GM19397 (cell line): Measurements from ENCODE around the gene KRTAP10-1.
"Not testable (repeated sequence)": the region's sequence is repeated elsewhere in the genome, so short reads cannot be mapped to it uniquely, and the experiment has no call there.

Experiments
- ATAC-seq: cut with Tn5 transposase; IDR thresholded peaks from one replicate; pipeline ENCODE4 v1.9.1; 2021; ENCODE audit warnings: mild to moderate bottlenecking, moderate library complexity; ENCODE audit not compliant: unreplicated experiment

KRTAP10-1 gene

DNA sequence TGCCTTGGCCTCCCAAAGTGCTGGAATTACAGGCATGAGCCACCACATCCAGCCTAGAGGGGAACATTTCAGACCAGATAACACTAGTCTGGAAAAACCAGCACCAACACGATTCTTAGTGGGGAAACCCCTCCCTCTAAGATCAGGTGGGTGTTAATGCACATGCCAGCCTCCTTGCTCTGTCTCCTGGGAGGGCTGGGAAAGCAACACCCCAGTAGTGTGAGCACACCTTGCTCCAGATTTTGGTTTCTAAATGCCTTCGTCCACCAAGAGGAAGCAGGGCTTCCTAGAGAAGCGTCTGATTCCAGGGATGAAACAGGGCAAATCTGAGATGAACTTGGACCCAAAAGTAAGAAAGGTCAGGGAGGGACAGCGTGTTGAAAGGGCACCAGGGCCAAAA, 31.3 kb upstream of the KRTAP10-1 start:
- ATAC-seq, result no peak

DNA sequence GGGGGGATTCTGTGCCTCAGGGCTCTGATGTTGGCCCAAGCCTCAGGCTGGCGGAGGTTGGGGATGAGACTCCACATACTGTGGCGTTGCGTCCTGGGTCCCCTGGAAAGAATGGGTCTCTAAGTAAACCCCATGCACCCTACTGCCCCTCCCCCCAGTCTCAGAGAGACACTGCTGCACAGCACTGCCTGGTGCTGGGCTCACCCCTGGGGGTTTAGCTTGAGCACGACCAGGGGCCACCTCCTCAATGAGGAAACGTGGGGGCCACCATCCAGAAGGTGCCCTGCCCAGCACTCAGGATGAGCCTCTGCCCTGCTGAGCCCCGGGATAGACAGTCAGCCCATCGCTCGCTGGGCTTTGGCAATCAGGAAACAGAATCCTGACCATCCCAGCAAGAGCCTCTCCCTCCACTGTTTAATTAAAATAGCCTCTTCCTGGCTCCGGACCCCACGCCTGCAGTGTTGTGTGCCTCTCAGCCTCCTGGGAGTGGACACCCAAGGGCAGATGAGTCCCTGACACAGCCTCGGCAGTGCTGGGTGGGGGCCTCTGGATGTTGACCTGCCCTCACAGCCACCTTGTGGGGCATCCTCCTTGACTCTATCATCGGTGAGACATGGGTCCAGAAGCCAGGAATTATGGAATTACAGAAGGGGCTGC, 30.0 kb upstream of the KRTAP10-1 start:
- ATAC-seq, result no peak

DNA sequence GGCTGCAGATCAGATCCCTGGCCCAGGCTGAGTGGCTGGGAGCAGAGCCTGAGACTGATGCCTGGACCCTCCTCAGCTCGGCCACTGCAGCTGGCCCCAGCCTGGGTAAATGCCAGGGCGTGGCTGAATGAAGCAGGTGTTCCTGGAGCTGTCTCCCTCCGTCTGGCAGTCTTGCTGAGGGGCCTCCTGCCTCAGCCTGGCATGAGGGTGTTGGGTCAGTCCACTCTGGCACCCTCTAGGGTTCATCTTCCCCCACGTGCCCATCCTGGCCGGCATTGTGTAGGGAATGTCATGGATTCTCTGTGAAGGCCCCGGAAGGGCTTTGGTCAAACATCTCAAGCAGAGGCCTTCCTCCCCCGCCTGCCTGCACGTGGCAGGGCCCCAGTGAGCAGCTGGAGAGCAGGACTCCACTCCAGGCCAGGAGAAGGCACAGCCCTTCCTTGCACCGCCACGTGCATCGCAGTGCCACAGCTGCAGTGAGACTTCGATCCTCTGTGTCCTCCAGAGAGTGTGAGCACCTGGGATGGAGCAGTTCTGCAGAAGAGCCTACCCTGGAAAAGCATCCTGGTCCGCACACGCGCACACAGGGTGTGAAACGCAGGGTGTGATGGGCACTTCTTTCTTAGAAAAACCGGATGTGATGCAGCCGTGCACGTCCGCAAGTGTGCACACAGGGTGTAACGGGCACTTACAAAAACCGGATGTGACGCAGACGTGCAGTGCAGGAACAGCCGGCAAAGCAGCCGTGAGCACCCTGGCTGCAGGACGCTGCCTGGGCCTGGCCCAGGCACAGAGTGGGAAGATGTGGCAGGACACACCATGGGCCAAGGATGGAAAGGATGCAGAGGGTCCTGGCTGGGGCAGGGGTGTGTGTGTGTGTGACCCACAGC, 28.9 kb upstream of the KRTAP10-1 start:
- no peak for ATAC-seq

DNA sequence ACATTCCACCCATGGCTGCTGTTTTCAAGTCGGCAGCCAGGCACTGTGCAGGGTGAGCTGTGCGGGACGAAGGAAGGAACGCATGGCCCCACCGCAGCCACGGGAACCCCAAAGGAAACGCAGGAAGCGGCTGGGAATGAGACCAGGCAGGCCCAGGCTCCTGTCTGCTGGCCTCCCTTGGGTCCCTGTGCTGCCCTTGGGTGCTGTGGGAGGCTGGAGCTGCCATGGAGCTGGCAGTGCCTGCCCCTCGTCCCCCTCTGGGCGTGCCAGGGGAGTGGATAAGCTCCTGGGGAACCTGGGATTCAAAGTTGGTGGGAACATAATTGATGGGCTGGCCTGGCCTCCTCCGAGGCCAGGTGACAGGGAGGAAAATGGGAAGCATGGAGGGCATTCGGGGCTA, 28.3 kb upstream of the KRTAP10-1 start:
- ATAC-seq, result no peak

DNA sequence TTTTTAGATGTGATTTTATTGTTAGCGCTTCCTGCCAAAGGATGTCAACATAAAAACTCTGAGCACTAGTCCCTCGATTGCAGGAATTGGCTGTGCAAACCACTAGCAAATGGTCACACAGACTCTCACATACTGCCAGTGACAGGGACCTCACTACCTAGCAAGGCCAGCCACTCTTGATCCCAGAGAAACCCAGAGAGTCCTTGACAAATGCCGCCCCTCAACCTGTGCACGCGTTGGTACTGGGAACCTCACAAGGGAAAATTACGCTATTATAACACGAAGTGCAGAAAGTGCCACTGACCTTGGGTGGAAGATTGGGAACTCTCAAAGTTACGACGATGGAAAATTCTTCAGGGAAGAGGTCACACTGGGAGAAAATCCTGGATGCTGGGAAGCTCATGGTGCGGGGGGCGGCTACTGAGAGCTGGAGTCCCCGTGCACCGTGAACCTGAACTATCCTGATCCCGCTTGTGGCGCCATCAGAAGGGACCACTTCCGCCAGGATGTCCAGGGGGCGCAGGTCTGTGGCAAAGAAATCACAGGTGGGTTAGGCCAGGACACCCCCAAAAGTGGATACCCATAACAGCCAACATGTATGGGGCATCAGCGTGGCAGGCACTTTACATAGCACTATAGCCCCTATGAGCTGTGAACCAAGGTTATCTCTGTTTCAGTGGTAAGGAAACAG, 27.6 kb upstream of the KRTAP10-1 start:
- ATAC-seq, result no peak

DNA sequence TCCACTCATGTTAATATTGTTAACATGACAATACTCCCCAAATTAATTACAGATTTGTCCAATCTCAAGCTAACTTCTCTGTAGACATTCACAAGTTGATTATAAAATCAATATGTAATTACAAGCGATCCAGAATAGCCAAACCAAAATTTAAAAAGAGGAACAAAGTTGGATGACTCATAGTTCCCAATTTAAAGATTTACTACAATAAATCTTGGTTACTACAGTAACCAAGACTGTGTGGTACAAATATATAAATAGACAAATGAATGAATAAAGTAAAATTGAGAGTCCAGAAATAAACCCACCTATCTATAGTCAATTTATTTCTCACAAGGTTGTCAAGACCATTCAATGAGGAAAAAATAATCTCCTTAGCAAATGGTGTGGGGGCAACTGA, 26.4 kb upstream of the KRTAP10-1 start:
- no peak for ATAC-seq

DNA sequence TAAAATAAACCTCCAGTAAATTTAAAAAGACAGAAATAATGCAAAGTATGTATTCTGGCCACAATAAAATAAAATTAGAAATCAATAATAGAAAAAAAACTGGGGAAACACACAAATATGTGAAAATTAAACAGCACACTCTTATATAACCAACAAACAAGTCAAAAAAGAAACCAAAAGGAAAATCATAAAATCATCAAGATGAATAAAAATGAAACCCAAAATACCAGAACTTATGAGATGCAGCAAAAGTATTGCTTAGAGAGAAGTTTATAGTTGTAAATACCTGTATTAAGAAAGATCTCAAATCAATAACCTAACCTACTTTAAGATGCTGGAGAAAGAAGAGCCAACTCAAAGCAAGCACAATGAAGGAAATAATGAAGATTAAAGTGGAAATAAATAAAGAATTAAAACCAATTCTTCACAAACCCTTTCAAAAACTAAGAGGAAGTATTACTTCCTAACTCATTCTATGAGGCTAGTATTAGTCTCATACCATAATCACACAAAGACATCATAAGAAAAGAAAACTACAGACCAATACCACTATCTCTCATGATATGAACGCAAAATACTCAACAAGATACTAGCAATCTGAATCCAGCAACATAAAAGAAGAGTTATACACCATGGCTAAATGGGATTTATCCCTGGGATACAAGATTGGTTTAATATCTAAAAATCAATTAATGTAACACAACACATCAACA, 25.0 kb upstream of the KRTAP10-1 start:
- no peak for ATAC-seq

DNA sequence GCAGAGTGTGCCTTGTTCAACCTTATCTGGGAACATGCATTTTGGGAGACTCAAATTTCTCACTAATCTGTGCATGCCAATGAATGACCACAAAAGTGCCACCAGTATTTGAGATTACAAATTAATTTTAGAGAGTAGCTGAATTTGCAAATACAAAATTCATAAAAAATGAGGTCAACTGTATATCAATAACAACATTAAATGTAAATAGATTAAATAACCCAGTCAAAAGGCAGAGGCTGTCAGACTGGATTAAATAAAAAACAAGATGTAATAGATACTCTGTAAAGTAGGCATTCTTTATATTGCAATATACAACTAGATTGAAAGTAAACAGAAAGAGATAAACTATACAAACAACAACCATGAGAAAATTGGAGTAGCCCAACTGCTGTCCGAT, 24.1 kb upstream of the KRTAP10-1 start:
- no peak for ATAC-seq

DNA sequence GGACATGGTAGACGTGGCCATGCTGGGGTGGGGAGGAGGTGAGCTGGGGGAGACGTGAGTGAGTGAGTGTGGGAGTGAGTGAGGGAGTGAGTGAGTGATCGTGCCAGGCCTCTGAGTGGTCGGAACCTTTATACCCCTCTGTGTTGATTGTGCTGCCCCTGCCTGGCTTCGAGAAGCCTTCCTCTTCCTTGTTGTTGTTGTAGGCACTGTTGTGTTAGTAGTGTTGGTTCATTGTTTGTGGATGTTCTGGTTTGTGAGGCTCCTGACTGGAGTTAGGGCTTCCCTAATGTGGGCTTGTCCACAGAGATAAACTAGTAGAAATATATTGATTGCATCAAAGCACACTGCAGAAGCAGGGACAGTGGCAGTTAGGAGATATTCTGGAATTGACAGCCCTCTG, 18.7 kb upstream of the KRTAP10-1 start, which contains the start of gene KRTAP10-3:
Gene KRTAP10-3 (minus strand): TSS at position 101 of the 400 bp plus-strand sequence. CDS start 80 bp downstream, at position 21.
- no peak for ATAC-seq

DNA sequence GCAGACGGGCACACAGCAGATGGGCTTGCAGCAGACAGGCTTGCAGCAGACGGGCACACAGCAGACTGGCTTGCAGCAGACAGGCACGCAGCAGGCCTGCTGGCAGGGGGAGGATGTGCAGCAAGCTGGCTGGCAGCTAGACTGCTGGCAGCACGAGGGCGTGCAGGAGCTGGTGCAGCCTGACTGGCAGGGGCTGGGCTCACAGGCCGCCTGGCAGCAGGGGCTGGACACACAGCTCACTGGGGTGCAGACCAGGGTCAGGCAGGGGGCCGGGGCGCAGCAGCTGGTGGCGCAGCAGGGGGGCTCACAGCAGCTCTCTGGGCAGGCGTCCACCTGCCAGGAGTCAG, 18.3 kb upstream of the KRTAP10-1 start:
- ATAC-seq, result not testable (repeated sequence)

DNA sequence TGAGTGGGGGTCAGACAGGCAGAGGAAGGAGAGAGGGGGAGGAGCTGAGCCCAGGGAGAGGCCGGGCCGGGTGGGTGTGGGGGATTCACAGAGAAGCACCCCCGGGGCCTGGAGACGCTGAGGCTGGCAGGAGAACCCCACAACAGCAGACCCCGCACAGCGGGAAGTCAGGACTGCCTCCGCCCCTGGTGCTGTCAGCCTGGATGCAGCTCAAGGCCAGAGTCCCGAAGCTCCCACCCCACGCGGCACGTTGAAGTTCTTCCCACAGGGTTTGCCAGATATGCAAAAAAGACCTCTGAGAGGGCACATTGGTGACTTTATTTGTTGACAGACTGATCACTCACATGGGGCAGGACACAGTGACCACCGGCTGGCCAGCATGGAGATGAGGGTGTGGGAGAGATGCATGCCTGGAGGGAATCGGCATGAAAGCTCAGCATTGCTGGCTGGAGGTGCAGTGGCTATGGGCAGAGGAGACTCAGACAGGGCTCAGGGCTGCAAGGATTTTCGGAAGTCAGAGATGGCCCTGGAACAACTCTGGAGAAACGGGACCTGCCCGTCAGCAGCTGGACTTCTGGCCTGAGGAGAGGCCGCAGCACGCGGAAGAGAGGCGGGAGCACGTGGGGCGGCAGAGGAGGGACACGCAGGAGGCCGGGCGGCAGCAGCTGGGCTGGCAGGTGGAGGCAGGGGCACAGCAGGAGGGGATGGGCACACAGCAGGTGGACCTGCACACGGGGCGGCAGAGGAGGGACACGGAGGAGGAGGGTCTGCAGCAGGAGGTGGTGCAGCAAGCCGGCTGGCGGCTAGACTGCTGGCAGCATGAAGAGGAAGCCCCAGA, 17.7 kb upstream of the KRTAP10-1 start:
- ATAC-seq, result no peak

DNA sequence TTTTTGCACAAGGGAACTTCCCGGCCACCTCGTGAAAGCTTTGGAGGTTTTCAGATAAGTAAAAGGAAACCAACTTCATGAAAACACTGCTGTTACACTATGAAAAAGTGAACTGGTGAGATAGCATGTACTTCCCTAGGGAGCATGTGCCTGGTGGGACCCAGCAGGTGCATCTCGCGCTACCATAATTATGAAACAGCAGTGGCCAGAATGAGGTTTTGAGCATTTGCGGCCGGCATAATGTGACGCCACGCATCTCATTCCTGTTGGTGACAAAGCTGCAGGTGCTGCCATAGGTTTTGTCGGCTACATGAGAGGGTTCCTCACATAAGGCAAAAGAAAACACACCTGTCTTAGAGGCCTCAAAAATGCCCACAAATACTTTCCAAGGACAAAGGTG, 16.9 kb upstream of the KRTAP10-1 start:
- ATAC-seq, result no peak

DNA sequence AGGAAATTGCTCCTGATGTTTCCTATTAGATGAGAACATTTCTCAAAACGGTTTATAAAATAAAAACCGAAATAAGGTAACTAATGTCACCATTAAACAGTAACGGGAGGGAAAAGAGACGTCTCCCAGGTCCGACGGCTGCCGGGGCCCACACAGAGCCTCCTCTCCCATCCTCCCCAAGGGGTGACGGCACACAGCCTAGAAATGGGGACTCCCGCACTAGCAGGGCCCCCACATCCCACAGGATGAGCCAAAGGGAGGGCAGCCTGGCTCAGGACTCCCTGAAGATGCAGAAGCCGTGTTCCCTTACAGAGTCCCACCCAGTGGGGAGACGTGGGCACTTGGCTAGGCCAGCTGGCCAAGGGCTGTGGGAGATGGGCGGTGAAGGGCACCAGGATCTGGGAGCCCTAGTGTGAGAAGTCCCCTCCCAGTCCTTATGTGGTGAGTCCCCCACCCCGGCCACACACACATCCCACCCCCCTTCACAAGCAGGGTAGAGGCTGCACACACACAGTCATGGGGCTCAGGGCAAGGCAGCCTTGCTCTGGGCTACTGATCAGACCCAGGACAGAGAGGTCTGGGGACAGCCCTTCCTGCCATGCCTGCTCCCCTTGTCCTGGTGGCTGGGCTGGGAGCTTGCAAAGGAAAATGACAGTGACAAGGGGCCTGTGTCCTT, 15.3 kb upstream of the KRTAP10-1 start:
- no peak for ATAC-seq

DNA sequence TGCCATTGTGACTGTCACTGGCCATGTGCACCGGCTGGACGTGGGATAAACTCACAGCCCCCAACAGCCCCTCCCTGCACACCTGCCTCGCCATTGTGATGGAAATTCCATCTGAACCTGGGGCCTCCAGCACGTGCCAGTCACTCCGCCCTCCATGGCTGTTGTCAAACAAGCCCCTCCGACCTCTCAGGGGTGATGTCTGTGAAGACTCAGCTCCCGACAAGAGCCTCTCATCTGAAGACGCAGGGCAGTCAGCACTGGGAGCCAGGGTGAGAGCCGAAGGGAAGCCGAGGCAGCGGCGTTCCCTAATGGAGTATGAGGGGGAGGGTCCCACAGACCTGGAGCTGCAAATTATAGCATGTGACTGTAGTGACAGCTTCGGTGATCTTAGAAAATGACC, 12.7 kb upstream of the KRTAP10-1 start:
- ATAC-seq, result no peak

DNA sequence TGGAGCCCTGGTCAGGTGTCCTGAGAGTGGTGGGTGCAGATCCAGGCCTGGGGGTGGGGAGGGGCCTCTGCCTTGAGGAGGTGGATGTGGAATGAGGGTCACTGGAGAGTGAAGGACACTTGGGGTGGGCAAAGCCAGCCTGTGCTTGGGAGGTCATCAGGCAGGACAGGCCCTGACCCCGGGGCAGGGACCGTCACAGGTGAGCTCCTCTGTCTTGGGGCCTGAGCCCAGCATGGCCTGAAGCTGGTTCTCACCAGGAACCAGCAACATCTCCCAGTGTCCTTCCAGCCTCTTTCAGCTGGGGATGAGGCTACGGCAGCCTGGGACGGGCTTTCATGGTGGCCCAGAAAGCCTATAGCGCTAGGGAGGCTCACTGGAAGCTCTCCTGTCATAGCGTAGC, 12.1 kb upstream of the KRTAP10-1 start:
- no peak for ATAC-seq

DNA sequence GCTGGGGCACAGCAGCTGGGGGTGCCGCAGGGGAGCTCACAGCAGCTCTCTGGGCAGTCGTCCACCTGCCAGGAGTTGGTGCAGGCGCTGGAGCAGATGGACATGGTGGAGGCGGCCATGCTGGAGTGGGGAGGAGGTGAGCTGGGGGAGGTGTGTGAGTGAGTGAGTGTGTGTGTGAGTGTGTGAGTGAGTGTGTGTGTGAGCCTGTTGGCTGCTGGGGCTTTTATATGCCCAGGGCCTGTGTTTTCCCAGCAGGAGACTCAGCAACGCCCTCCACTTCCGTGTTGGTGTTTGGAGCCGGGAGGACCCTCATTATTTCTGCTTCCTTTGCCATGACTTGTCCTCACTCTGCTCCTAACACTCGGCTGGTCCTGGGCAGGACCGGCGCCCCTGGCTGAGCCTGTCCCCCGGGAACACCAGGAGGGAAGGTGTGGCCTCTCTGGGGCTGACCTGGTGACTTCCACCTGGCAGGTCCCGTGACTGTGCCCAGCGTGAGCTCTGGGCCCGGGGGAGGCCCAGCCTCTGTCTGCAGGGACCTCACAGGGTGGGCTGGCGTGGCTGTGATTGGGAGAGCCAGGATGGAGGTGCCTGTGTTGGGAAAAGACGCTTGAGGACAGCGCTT, 11.5 kb upstream of the KRTAP10-1 start, which contains the start of gene KRTAP10-2:
Gene KRTAP10-2 (minus strand): TSS at position 166 of the 622 bp plus-strand sequence. CDS start 47 bp downstream, at position 119.
- no peak for ATAC-seq

DNA sequence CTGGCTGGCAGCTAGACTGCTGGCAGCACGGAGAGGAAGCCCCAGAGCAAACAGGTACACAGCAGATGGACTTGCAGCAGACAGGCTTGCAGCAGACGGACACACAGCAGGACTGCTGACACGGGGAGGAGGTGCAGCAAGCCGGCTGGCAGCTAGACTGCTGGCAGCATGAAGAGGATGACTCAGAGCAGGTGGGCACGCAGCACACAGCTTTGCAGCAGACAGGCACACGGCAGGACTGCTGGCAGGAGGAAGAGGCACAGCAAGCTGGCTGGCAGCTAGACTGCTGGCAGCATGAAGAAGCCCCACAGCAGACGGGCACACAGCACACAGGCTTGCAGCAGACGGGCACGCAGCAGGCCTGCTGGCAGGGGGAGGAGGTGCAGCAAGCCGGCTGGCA, 10.8 kb upstream of the KRTAP10-1 start:
- ATAC-seq, result no peak

DNA sequence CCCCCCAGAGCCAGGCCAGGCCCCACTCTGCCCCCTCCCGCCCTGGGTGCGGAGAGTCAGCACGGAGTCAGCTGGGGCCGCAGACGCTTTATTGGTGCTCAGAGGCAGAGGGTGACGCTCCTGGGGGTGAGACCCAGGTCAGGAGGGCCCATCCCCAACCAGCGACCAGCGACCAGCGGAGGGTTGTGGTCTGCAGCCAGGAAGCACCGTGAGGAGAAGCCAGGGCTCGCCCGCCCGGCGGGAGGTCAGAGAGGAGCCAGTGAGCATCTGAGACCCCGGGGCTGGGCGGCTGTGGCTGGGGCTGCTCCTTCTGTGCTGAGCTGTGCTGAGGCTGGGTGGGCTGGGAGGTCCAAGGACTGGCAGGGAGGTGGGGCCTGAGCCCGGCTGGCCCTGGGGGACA, 10.3 kb upstream of the KRTAP10-1 start:
- not testable (repeated sequence) for ATAC-seq
